Hepatocyte (in vitro differentiated cells): ENCODE data around the gene ITGA1.

Experiments
- EZH2 ChIP-seq: fragments of 200-600 bp; sonication (generic); IDR thresholded peaks from 2 replicates; pipeline ENCODE4 v1.6.1; 2016; ENCODE audit warnings: antibody characterized with exemption, mild to moderate bottlenecking, borderline replicate concordance
- EZH2phosphoT487 ChIP-seq: fragments of 200-600 bp; sonication (generic); IDR thresholded peaks from one replicate; pipeline ENCODE4 v1.6.1; 2018; ENCODE audit warnings: antibody characterized with exemption, mild to moderate bottlenecking, low read depth, moderate library complexity; ENCODE audit not compliant: unreplicated experiment, severe bottlenecking
- TF ChIP-seq, protein P1 (sequence below): fragments of 200-600 bp; sonication (generic); IDR thresholded peaks from 2 replicates; pipeline ENCODE4 v1.5.1; 2016; ENCODE audit warnings: antibody characterized with exemption, mild to moderate bottlenecking; ENCODE audit not compliant: poor library complexity

- TF ChIP-seq, protein P1, sequence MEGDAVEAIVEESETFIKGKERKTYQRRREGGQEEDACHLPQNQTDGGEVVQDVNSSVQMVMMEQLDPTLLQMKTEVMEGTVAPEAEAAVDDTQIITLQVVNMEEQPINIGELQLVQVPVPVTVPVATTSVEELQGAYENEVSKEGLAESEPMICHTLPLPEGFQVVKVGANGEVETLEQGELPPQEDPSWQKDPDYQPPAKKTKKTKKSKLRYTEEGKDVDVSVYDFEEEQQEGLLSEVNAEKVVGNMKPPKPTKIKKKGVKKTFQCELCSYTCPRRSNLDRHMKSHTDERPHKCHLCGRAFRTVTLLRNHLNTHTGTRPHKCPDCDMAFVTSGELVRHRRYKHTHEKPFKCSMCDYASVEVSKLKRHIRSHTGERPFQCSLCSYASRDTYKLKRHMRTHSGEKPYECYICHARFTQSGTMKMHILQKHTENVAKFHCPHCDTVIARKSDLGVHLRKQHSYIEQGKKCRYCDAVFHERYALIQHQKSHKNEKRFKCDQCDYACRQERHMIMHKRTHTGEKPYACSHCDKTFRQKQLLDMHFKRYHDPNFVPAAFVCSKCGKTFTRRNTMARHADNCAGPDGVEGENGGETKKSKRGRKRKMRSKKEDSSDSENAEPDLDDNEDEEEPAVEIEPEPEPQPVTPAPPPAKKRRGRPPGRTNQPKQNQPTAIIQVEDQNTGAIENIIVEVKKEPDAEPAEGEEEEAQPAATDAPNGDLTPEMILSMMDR: no peak
- TF ChIP-seq EZH2: no peak
- TF ChIP-seq EZH2phosphoT487: no peak
Observed at GRCh38 chr5:52740007-52740406, 47.7 kb upstream of the ITGA1 start.
